Measurements from ENCODE around the gene CILP.

The CILP gene

DNA sequence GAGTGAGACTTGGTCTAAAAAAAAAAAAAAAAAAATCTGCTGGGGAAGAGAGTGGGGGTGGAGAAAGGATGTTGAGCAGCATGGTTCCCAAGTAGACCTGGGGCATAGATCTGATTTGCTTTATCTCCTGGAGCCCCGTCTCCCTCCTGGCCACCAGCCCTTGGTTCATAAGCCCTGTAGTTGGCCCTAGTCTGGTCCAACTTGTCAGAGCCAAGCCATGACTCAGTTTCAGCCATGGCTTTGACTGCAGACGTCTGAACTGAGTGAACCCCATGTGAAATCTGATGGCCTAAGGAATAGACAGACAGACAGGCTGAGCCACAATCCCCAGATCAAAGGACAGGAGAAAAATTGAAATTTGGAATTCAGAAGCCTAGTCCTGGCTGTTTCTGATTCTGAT lies 2.0 kb upstream of the CILP start:
- no peak overlapping the region for H3K27ac ChIP-seq
- POLR2A ChIA-PET (ENCODE audit: low non-redundant PET) = no interaction called here
- TF ChIP-seq, protein P1, sequence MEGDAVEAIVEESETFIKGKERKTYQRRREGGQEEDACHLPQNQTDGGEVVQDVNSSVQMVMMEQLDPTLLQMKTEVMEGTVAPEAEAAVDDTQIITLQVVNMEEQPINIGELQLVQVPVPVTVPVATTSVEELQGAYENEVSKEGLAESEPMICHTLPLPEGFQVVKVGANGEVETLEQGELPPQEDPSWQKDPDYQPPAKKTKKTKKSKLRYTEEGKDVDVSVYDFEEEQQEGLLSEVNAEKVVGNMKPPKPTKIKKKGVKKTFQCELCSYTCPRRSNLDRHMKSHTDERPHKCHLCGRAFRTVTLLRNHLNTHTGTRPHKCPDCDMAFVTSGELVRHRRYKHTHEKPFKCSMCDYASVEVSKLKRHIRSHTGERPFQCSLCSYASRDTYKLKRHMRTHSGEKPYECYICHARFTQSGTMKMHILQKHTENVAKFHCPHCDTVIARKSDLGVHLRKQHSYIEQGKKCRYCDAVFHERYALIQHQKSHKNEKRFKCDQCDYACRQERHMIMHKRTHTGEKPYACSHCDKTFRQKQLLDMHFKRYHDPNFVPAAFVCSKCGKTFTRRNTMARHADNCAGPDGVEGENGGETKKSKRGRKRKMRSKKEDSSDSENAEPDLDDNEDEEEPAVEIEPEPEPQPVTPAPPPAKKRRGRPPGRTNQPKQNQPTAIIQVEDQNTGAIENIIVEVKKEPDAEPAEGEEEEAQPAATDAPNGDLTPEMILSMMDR (conservative IDR thresholded peaks at IDR 0.05; ENCODE audit: low read depth) = no peak
- DNase-seq (ENCODE audit: low spot score) = no peak
- CTCF ChIA-PET = no interaction called here

DNA sequence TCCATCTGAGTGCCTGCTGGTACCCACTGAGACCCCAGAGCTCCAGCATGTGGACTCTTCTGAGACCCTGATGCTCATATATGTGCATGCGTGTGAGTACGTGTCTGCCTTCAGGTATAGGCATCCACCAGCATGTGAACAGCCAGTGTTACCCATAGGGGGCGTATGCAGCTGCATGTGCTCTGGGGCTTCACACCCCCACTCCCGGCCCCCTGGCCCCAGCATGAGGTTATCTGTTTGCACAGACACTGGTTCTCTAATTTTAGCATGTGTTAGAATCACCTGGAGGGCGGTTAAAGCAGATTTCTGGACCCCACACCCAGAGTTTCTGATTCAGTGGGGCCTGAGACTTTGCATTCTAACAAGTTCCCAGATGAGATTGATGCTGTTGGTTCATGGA lies 824 bp upstream of the CILP start:
- TF ChIP-seq, protein P1 (conservative IDR thresholded peaks at IDR 0.05; ENCODE audit: low read depth) = no peak
- CTCF ChIA-PET = interaction anchor here (0.6 to 1.3 kb wide), 2 partner anchors 59 to 754 kb away, joined by 3 to 4 read pairs; no protein-coding TSS in a partner anchor
- H3K27ac ChIP-seq = no peak overlapping the region
- POLR2A ChIA-PET (ENCODE audit: low non-redundant PET) = interaction anchor here (0.6 kb wide), 1 partner anchor 72 kb away, joined by 4 read pairs; no protein-coding TSS in a partner anchor
- no peak for DNase-seq (ENCODE audit: low spot score)

DNA sequence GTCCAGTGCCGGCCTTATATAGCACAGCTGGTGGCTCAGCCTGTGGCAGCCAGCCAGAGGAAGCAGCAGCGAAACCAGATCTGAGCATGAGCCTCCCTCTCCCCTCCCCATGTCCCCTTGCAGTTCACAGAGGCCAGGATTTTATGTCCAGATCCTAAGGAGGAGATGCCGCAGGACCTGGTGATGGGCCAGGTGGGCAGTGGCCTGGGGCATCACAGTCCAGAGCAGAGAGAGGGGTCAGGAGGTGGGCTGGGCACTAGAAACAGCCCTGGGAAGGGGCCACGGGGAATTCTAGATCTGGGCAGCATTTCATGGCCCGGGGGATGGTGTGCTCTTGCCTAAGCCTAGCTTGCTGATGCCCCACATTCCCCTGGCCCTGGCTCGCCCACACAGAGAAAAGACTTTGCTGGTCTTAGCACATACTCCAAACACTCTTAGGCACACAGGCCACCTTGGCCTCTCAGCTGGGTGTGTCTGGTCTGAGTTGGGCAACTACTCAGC lies 259 bp upstream of the CILP start:
- TF ChIP-seq, protein P1 (conservative IDR thresholded peaks at IDR 0.05; ENCODE audit: low read depth) = no peak
- CTCF ChIA-PET = interaction anchor here (0.6 to 1.3 kb wide), 3 partner anchors 45 to 159 kb away, joined by 3 to 5 read pairs (median 3); no protein-coding TSS in a partner anchor
- H3K27ac ChIP-seq = no peak overlapping the region
- POLR2A ChIA-PET (ENCODE audit: low non-redundant PET) = interaction anchor here (0.6 kb wide), 1 partner anchor 71 kb away, joined by 4 read pairs; no protein-coding TSS in a partner anchor
- DNase-seq (ENCODE audit: low spot score) = no peak

DNA sequence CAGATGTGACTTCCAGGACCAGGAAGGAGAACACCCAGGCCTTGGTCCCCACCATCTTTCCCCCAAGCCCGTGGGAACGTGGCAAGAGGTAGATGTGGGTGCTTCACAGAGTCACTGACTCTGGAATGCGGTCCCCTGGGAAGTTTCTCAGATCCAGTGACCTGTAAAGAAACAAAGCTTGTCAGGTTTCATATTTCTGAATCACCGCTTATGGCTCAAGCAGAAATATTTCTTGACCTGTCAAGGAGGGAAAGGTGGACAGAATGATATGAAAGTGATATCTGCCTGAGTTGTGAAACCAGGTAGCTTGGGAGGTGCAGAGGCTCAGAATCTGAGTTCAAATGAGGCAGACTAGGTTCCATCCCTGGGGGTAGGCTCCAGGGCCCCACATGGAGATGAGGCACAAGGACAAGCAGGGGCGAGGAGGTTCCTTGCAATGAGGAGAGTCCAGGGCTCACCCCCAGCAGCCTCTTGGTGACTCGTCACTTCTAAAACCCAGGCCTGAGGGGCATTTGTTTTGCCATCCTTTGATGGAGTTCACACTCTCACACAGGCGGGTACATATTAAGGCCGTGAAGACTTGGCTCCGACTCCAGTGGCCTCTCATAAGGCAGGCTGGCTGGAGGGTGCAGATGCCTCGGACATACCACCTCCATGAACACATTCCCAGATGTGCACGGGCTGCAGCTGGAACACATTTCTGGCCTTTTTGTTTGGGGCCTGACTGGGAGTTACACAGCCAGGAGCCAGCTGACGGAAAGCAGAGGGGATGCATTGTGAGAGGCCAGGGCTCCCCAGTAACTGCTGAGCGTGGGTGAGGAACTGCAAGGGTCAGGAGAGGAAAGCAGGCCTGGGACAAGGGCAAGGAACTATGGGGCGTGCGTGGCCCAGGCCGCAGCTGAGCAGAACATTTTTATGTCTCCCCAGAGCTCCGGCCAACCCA lies 1.3 kb downstream of the CILP start:
- no peak for DNase-seq (ENCODE audit: low spot score)
- TF ChIP-seq, protein P1 (conservative IDR thresholded peaks at IDR 0.05; ENCODE audit: low read depth) = no peak
- no peak overlapping the region for H3K27ac ChIP-seq
- ChIA-PET POLR2A (ENCODE audit: low non-redundant PET) (no interaction called here), CTCF (interaction anchor here (1.0 to 1.1 kb wide), 2 partner anchors 25 to 64 kb away, joined by 3 read pairs; partner anchors contain the start of gene CLPX)

DNA sequence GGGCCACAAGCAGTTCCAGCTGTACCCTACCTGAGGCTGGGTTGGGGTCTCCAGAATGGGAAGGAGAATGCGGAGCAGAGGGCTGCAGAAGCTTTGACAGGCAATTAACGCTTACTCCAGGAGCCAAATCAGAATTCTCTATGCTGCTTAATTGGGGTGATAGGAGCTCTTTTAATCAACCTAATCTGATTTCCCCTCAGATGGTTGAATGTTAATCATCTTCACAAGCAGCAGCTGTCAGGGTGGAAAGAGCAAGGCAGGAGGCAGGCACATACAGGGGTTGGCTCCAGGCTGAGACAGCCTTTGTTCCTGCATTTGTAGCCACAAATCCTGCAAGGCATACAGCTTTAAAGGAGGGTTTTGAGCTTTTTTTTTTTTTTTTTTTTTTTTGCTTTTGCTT lies 2.6 kb downstream of the CILP start:
- ChIA-PET POLR2A (ENCODE audit: low non-redundant PET) (no interaction called here), CTCF (interaction anchor here (0.6 to 1.0 kb wide), 4 partner anchors 15 to 190 kb away, joined by 3 read pairs; no protein-coding TSS in a partner anchor)
- TF ChIP-seq, protein P1 (conservative IDR thresholded peaks at IDR 0.05; ENCODE audit: low read depth) = no peak
- DNase-seq (ENCODE audit: low spot score) = no peak
- no peak overlapping the region for H3K27ac ChIP-seq

DNA sequence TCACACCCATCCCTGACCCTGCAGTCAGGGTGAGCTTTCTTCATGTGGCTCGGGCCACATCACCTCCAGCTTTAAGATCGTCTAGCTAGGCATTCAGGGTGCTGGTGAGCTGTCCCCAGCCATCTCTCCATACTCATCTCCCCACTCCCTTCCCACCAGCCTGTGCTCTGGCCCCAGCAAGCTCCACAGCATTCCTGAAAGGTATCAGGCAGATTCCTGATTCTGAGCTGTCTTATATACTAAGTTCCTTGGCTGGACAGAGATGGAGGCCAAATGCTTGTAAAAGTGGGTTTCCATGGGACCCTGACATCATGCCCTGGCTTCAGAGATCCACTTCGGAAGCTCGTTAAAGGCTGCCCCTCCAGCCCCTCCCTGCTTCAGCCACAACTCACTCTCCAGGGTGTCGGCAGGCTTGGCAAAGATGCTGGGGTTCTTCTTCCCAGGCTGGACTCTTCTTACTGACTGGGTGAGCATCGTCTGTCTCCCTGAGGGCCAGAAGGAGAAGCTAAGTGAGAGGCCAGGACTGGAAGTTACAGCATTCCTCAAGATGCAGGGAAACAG lies 3.9 kb downstream of the CILP start:
- POLR2A ChIA-PET (ENCODE audit: low non-redundant PET) = no interaction called here
- DNase-seq (ENCODE audit: low spot score) = no peak
- TF ChIP-seq, protein P1 (conservative IDR thresholded peaks at IDR 0.05; ENCODE audit: low read depth) = no peak
- H3K27ac ChIP-seq = no peak overlapping the region
- CTCF ChIA-PET = interaction anchor here (0.5 to 1.0 kb wide), 3 partner anchors 25 to 98 kb away, joined by 3 to 5 read pairs (median 5); no protein-coding TSS in a partner anchor

All from RWPE1 (cell line).